GM18526 (cell line): ENCODE data around the gene ADGRG6.

Source experiments
- POLR2A ChIP-seq: IDR thresholded peaks from 3 replicates; pipeline ENCODE4 v1.6.1; 2011; ENCODE audit not compliant: insufficient read length; ENCODE audit errors: extremely low read depth

Gene ADGRG6

GRCh38 chr6:142419071-142419470 is 117.3 kb downstream of the ADGRG6 start:
- TF ChIP-seq POLR2A: no peak

- no peak for TF ChIP-seq POLR2A
These were observed 119.0 kb downstream of the ADGRG6 start for GRCh38 chr6:142420802-142421201.

GRCh38 chr6:142421285-142422117 is 119.7 kb downstream of the ADGRG6 start:
- TF ChIP-seq POLR2A: no peak

- no peak for TF ChIP-seq POLR2A
These were observed 127.4 kb downstream of the ADGRG6 start for GRCh38 chr6:142429195-142429594.

GRCh38 chr6:142433419-142433818 is 131.6 kb downstream of the ADGRG6 start:
- TF ChIP-seq POLR2A: no peak

- TF ChIP-seq POLR2A: no peak
These were observed 137.1 kb downstream of the ADGRG6 start for GRCh38 chr6:142438898-142439297.

GRCh38 chr6:142440600-142441293 is 138.9 kb downstream of the ADGRG6 start:
- no peak for TF ChIP-seq POLR2A

- TF ChIP-seq POLR2A: no peak
These were observed 139.9 kb downstream of the ADGRG6 start for GRCh38 chr6:142441716-142442115.

- no peak for TF ChIP-seq POLR2A
These were observed 141.3 kb downstream of the ADGRG6 start for GRCh38 chr6:142443102-142443501.

- no peak for TF ChIP-seq POLR2A
These were observed 141.7 kb downstream of the ADGRG6 start for GRCh38 chr6:142443532-142443931.

GRCh38 chr6:142444376-142444775 is 142.6 kb downstream of the ADGRG6 start:
- no peak for TF ChIP-seq POLR2A

GRCh38 chr6:142444881-142445301 is 143.1 kb downstream of the ADGRG6 start:
- no peak for TF ChIP-seq POLR2A

GRCh38 chr6:142446168-142446567 is 144.4 kb downstream of the ADGRG6 start:
- TF ChIP-seq POLR2A: no peak

GRCh38 chr6:142446576-142446975 is 144.8 kb downstream of the ADGRG6 start:
- TF ChIP-seq POLR2A: no peak

- no peak for TF ChIP-seq POLR2A
These were observed 146.4 kb downstream of the ADGRG6 start for GRCh38 chr6:142448091-142448729.

- TF ChIP-seq POLR2A: no peak
These were observed 151.2 kb downstream of the ADGRG6 start for GRCh38 chr6:142452993-142453392.
